Limb (tissue), 2 donors: ENCODE results near the gene MOV10L1.

Source experiments
- DNase-seq, 2 donors: peaks; one replicate each; pipeline ENCODE4 v3.0.0-alpha.2; 2016; ENCODE audit errors: extremely low spot score in 2 of 2

The MOV10L1 gene

GRCh38 chr22:50058906-50059880 lies 30.6 kb upstream of the MOV10L1 start:
- DNase-seq: peak; percentile 20 to 61

- peak in 1 of 2 donors; percentile 28 for DNase-seq
Measured at GRCh38 chr22:50059881-50060262, 29.9 kb upstream of the MOV10L1 start.

GRCh38 chr22:50060441-50061140 lies 29.2 kb upstream of the MOV10L1 start:
- DNase-seq: peak in 1 of 2 donors; percentile 27

- DNase-seq: peak in 1 of 2 donors; percentile 26
Measured at GRCh38 chr22:50061141-50061823, 28.5 kb upstream of the MOV10L1 start.

GRCh38 chr22:50061824-50062355 lies 27.9 kb upstream of the MOV10L1 start:
- DNase-seq: peak in 1 of 2 donors; percentile 31

GRCh38 chr22:50062509-50063135 lies 27.2 kb upstream of the MOV10L1 start:
- peak in 1 of 2 donors; percentile 30 for DNase-seq

- DNase-seq: peak in 1 of 2 donors; percentile 30
Measured at GRCh38 chr22:50063589-50064393, 26.0 kb upstream of the MOV10L1 start.

- DNase-seq: no peak
Measured at GRCh38 chr22:50064453-50064852, 25.4 kb upstream of the MOV10L1 start.

- DNase-seq: no peak
Measured at GRCh38 chr22:50067244-50067643, 22.6 kb upstream of the MOV10L1 start.

- DNase-seq: no peak
Measured at GRCh38 chr22:50068096-50068495, 21.7 kb upstream of the MOV10L1 start.

- DNase-seq: no peak
Measured at GRCh38 chr22:50070366-50070765, 19.4 kb upstream of the MOV10L1 start.

- no peak for DNase-seq
Measured at GRCh38 chr22:50071432-50072166, 18.2 kb upstream of the MOV10L1 start.

- DNase-seq: no peak
Measured at GRCh38 chr22:50072167-50072555, 17.6 kb upstream of the MOV10L1 start.

- no peak for DNase-seq
Measured at GRCh38 chr22:50072714-50073538, 16.9 kb upstream of the MOV10L1 start.

GRCh38 chr22:50074056-50074455 lies 15.8 kb upstream of the MOV10L1 start:
- no peak for DNase-seq

GRCh38 chr22:50074551-50075530 lies 15.0 kb upstream of the MOV10L1 start:
- DNase-seq: no peak
